HG02943 (cell line): ENCODE data around the gene ARHGAP18.

Experiments used
- ATAC-seq: cut with Tn5 transposase; IDR thresholded peaks from one replicate; pipeline ENCODE4 v1.9.1; 2021; ENCODE audit warnings: mild to moderate bottlenecking, low read depth, moderate library complexity; ENCODE audit not compliant: unreplicated experiment

ARHGAP18 gene

DNA sequence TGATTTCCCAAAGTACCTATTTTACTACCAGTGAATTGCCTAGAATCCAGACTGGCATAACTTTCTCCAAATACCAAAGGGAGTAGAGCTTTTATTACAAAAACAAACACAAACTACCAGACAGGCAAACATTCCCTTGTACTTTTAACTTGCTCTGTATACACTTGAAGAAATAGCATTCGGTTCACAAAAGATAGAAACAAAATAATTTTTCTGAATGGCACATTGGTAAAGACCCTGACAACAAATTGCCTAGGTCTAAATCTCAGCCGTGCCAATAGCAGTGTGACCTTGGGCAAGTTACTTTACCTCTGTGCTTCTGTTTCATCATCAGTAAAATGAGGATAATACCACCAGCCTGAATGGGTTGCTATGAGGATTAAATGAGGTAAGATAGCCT is 15.9 kb downstream of the ARHGAP18 start:
- no peak for ATAC-seq

DNA sequence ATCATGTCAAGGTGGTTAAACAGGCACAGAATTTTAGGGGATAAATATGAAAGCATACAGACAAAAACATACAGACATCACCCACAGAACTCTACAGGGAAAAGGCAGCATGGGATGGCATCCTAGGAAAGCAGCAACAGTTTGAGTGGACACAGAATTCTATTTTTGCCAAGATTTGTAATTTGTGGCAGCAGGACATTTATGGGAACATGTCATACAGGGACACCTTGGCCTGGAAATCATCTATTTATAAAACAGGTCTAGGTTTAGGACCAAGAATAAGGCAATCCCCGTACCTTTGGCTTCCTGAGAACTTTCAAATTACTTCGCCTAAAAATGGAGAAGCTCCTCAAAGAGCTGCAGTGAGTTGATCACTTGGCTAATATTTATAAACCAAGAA is 17.5 kb downstream of the ARHGAP18 start:
- no peak for ATAC-seq

DNA sequence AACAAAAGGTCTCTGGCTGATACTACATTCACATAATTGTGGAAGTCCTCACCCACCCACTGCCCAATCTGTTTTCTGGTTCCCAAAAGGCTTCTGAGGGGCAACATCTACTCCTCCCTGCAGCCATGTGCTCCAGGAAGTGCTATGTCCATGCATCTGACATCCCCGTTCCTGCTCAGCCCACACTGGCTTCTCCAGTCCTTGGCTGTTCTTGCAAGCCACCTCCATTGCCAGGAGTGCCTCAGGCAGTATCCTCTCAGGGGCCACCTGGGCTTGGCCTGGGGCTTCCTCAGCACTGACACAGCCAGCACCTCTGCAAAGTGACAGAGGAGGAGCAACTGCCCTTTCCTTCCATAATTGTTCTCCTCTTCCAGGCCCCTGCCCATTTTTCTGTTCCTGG is 18.3 kb downstream of the ARHGAP18 start:
- ATAC-seq: no peak

DNA sequence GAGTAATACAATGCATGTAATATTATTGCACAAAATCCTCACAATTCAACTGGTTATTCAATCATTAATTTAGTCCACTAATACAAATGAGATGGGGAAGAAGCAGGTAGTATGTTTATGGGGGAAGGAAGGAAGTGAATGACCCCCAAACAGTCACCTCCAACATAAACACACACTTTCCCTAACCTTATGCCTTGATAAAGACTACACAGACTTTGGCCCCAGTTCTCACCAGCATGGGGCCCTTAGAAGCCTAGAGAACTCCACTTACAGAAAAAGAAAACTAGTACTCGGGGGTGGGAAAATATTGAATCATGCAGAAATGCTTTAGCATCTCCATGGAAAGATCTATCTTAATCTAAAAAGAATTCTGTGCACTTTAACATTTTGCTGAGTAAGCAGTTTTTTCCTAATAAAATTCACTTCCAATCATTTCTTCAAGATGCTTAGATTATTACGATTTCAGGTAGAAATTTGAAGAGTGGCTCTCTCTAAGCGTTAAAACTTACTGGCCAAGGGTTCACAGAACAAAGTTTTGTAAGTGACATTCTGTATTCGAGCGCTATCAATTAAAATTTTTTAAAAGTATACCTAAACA is 18.8 kb downstream of the ARHGAP18 start:
- ATAC-seq: no peak

DNA sequence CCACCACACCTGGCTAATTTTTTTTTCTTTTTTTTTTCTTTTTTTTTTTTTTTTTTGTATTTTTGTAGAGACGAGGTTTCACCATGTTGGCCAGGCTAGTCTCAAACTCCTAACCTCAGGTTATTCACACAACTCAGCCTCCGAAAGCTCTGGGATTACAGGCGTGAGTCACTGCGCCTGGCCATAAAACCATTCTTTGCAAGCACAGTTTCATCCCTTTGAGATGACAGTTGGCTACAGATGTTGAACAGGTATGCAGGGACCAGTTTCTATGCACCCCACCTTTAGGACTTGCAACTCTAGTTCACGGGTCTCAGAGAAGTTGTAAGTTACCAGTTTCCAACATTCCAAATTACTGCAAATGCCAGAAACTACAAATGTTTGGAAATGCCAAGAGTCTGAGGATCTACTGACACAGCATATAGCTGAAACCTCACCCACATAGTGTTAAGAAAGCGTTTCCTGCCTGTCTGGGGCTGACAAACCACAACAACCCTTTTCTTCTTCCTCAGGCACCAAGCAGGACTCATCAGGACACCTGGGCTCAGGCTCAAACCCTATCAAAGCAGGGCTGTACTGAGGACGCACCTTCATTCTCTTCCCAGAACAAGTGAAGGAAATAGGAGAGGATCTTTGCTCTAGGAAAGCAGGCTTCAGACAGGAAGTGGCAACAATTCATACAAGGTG is 22.9 kb downstream of the ARHGAP18 start:
- peak; percentile 66 for ATAC-seq

DNA sequence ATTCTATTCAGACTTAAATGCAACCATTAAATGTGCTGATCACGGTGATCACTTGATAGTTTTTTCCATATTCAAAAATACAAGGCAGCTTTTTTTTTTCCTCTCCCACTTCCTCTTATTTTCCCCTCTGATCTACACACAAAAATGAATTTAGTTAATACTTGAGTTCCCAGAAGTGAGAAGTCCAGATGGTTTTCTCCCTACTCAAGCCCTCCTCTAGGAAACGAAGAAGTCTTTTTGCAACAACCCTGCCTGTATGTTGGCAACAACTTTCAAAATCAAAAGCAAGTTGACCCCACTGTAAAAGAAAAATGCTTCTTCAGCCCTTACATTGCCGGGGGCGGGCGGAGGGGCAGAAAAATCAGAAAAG is 24.3 kb downstream of the ARHGAP18 start:
- no peak for ATAC-seq

DNA sequence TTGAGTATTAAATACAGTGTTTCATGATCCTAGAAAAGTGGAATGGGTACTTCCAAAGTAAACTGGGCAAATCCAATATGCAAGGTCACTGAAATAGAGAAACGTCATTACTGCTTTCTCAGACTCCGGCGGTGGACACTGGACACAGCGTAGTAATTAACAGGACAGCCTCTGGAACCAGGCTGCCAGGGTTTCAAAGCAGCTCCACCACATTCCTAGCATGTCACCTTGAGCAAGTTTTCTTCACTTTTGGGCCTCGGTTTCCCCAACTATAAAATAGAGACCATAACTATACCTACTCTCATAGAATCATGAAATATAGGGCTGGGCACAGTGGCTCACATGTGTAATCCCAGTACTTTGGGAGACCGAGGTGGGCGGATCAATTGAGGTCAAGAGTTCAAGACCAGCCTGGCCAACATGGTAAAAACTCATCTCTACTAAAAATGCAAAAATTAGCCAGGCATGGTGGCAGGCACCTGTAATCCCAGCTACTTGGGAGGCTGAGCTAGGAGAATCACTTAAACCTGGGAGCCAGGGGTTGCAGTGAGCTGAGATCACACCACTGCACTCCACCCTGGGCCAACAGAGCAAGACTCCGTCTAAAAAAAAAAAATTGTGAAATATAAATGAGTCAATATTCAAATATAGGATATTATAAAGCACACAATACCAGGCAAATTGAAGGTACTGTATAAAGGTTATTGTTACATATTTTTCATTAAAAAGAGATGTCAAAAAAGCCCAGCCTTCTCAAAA is 24.9 kb downstream of the ARHGAP18 start:
- no peak for ATAC-seq

DNA sequence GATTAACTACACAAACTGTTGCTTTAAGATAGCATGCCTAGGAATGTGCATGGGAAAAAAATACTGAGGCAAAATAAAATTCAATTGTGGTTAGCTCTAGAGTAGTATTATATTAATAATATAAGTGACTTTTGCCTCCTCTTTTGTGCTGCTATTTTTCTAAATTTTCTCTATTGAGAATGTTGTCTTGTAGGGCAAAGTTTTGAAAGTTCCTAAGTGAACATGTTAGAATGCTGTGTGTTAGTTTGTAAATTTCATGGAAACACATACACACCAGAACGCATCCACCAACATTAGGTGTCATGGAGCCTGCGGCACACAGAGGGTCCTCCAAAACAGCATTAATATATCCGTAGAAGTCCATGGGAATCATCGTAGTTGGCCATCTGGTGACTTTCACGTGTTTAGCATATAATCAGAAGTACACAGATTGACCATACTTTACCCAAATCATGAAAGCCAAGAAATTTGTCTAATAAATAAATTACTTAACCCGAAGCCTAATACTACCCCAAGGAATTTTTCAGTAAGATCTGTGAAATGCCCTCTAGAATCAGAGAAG is 25.6 kb downstream of the ARHGAP18 start:
- ATAC-seq: no peak

DNA sequence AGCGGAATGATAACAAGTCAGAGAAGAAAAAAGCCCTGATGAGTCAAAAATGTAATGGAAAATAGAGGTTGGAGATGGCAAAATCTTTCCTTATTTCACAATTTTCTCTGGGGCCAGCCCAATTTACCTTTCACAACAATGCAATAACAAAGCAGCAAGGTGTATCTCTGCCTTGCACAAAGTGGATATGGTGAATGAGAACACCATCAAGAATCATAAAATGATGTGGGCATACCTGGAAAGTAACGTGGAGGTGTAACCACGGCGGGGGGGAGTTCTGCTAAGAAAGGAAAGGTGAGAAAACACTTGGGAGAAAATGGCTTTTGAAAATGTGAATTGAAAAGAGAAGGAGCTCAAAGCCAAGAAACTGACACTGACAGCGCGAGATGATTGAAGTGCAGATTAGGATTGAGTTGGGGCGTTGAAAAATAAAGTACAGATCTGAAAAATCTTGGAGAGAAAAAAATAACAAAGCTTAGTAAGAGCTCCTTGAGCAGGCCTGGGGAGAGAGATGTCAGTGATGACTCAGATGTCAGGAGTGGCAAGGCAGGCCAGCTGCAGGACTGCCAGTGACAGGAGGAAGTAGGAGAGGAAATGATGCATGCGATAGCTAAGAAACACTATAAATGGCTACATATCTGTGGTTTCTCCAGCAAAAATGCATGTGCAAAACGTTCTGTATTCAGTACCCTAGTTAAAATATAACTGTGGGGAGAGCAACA is 26.2 kb downstream of the ARHGAP18 start:
- peak; percentile 88 for ATAC-seq

DNA sequence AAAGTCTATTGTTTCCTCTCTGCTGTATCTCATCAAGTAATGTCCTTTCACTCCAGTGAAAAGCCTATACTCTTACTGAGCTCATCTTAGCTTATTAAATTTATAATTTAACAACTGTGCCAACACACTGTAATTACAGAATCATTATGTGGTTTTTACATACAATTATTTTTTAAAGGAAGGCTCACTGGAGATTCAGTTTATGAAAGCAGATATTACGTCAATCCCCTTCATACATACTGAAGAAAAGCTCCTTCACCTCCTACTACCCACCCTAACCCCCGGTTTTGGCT is 28.1 kb downstream of the ARHGAP18 start:
- no peak for ATAC-seq

DNA sequence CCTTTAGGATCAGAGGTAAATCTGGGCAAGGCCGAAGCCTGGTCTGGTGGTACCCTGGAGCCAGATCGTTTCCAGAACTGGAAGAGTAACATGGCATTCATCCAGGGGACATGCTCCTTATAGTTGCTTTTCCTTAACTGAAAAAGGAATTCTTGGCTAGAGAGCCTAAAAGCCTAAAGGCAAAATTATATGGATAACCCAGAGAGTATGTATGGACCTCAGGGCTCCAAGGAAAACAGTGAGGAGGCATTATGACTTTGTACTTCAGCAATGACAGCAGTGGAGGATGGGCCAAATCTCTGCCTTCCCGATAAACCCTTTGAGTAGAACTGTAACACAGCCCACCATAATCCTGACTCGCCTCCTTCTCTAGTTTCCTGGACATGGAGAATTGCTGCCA is 29.3 kb downstream of the ARHGAP18 start:
- no peak for ATAC-seq

DNA sequence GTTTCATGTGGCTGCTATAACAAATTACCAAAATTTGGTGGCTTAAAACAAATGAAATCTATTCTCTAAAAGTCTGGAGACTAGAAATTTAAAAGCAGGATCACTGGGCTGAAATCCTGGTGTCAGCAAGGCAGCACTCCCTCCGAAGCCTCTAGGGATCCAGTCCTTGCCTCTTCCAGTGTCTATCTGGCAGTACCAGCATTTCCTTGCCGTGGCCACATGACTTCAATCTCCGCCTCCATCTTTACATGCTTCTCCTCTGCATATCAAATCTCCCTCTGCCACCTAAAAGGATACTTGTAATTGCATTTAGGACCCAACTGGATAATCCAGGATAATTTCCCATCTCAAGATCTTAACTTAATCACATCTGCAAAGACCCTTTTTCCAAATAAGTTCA is 30.2 kb downstream of the ARHGAP18 start:
- no peak for ATAC-seq

DNA sequence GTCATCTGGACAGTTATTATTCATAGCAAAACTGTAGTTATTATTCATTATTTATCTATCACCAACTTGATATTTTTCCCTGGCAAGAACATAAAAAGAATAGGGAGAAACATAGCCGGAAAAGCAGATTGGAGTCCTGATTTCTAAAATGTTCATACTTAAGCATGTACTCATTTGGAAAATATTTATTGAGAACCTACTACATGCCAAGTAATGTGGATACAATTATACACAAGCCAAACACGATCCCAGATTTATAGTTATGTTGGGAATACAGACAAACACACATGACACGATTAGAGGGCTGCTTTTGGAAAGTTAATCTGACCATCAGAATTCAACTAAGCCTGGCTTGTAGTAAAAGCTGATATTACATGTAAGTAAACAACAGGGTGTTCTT is 30.7 kb downstream of the ARHGAP18 start:
- no peak for ATAC-seq

DNA sequence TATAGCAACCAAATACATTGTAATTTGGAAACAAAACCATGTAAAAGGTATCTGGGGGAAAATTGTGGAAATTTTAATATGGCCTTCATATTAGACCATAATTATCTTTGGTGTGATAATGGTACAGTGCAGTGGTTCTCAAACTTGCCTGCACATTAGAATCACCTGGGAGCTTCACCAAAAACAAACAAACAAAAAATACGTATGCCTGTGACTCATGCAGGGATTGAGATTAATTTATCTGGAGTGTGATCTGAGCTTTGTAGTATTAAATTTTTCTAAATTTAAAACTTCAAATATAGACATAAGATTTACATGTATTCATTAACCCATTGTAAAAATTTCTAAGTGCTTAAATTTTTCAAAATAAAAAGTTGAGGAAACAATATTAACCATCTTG is 31.5 kb downstream of the ARHGAP18 start:
- ATAC-seq: no peak

DNA sequence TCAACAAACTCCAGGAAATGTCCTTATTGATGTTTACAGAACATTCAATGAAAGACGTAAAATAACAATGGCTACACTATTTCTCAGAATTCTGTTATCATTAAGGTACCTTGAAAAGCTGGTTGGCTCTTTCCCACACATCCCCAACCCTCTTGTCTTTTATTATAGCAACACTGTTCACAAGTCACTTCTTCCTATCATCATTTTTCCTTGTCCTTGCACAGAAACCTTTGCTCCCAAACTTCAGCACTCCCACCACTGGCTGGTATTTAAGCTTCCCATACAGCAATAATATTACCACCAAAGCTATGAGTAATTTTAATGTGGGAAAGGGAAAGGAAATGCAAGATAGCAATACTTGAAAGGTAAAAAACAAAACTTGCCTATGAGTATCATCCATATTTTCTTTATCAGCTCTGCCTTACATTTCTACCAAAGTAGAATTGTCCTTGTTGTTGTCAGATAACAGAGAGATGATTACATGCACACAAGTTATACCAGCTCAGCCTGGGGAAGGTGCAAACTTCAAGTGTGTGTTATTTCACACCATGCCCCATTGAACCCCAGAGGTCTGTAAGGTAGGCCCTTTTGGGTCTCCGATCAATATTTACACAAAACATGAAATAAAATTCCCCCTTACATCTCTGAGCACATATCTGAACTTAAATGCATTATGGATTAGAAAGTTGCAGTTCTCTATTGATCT is 32.2 kb downstream of the ARHGAP18 start:
- ATAC-seq: no peak

DNA sequence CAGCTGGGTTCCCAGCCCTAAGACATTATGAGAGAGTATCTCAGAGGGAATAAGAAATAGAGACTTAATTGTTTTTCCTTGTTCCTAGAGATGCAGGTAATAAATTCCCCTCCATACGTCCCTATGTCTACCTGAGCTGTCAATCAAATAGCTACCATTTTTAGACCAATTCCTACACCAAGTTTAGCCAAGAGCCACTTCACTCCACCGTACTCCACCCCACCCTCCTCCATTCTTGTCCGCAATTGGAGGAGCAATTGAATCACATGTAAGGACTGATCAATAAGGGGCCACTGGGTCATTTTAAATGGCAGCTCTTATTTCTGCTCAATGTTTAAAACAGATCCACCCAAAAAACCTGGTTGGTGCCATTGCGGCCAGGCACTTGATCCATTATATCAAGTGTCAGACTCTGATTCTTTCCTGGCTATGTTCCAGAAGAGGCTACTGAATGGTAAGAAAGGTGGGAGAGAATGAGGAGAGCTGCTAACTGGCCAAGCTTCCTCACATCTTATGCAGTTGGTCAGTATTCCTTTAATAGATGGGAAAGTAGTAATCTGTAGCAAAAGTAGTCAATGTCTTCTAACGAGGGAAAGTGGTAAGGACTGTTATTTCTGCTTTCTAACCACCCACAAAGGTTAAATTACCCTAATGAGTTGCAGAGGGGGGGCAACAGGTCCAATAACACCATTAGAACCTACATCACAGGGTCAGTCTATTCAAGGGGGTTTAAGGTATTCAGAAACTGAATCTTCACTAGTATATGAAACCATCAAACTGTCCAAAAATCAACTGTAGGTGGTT is 34.1 kb downstream of the ARHGAP18 start:
- ATAC-seq: no peak

DNA sequence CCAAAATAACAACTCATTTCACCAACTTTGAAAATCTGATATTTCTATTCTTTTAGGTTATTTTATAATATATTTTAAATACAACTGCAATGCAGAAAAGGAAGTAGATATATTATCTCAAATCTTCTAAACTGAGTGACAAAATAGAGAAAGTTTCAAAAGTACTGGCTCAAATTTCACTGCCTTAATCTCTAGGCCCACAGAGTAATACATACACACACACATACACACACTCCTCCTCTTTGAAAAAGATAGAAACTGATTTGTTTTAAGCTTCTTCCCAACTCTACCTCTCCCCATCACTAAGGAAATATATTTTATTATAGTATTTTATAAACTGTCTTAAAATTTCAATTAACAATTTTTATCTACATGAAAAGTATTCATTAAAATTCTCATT is 36.2 kb downstream of the ARHGAP18 start:
- no peak for ATAC-seq

DNA sequence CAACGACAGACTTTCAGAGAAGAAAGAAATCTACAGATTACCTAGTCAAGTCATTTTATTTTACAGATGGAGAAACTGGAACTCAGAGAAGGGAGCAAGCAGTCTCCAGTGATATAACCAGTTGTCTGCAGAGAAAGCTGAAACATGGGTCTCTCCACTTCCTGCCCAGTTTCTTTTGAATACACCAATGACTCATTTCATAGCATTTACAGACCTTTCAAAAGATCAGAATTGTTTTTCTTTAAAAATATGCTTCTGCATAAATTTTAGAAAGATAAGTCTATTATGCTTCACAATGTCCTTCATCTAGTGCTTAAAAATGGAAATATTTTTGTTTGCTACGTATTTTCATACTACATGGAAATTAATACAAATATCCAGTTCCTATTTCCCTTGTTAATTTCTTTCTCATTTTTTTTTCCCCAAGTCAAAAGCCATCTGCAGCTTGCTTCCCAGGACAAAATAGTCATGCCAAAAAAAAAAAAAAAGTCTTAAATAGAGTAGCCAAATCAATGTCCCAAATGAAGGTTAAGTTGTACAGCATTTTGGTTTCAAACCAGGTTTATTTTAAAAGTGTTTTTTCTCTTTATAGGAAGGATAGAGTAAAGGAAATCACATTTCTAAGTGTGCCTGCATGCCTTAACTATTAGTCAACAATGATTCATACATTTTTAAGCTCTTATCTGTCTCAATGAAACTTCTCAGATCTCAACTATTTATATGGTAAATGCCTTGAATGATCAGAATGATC is 36.9 kb downstream of the ARHGAP18 start:
- peak; percentile 68 for ATAC-seq

DNA sequence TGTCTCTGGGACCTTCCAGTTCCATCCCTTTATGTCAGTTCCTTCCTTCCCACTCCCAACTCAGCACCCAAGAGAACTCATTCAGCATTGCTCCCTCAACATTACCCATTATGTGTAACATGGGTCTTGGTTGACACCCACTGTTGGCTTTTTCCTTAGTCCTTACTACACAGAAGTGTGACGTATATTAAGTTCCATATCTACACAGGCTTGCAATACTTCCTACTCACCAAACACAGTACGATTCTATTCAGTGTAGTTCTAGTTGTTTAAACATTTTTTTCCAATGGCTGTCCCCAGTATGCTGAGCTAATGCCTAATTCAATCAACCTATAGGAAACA is 37.7 kb downstream of the ARHGAP18 start:
- peak; percentile 15 for ATAC-seq
